H9 (cell line): Measurements from ENCODE around the gene RPS16. TPM values are rescaled to one million over a fixed set of nuclear protein-coding genes. Genes with fewer than 3 reads are reported as not detected.

Experiments used
- DNase-seq: peaks from one replicate; pipeline ENCODE4 v3.0.0-alpha.2; 2017
- H2AFZ ChIP-seq: one replicate; pipeline ENCODE4 v1.6.1; 2013; ENCODE audit warnings: mild to moderate bottlenecking, low read length, control low read depth, moderate library complexity
- H2AK5ac ChIP-seq: 2 replicates; pipeline ENCODE4 v1.6.1; 2013; ENCODE audit warnings: low read length, control low read depth, mixed read lengths; ENCODE audit not compliant: insufficient read length
- H2BK120ac ChIP-seq: one replicate; pipeline ENCODE4 v1.6.1; 2013; ENCODE audit warnings: low read depth, mild to moderate bottlenecking, low read length, control low read depth, inconsistent platforms; ENCODE audit not compliant: poor library complexity, severe bottlenecking
- H2BK12ac ChIP-seq: 2 replicates; pipeline ENCODE4 v1.6.1; 2013; ENCODE audit warnings: low read length, control low read depth, mixed read lengths, low read depth; ENCODE audit not compliant: insufficient read length
- H2BK15ac ChIP-seq: 2 replicates; pipeline ENCODE4 v1.6.1; 2013; ENCODE audit warnings: low read depth, low read length, control low read depth
- H2BK20ac ChIP-seq: one replicate; pipeline ENCODE4 v1.6.1; 2013; ENCODE audit warnings: low read depth, mild to moderate bottlenecking, low read length, control low read depth, inconsistent platforms; ENCODE audit not compliant: poor library complexity, severe bottlenecking
- H2BK5ac ChIP-seq: 2 replicates; pipeline ENCODE4 v1.6.1; 2013; ENCODE audit warnings: low read length, control low read depth, mixed read lengths; ENCODE audit not compliant: insufficient read length
- H3K14ac ChIP-seq: 2 replicates; pipeline ENCODE4 v1.6.1; 2013; ENCODE audit warnings: low read length, control low read depth; ENCODE audit not compliant: insufficient read depth
- H3K18ac ChIP-seq: 2 replicates; pipeline ENCODE4 v1.6.1; 2013; ENCODE audit warnings: low read depth, mild to moderate bottlenecking, mixed read lengths, low read length, control low read depth; ENCODE audit not compliant: insufficient read length
- H3K23ac ChIP-seq: 2 replicates; pipeline ENCODE4 v1.6.1; 2013; ENCODE audit warnings: low read length, control low read depth, mixed read lengths, low read depth; ENCODE audit not compliant: insufficient read length
- H3K23me2 ChIP-seq: 2 replicates; pipeline ENCODE4 v1.6.1; 2013; ENCODE audit warnings: low read depth, mild to moderate bottlenecking, mixed read lengths, low read length, control low read depth; ENCODE audit not compliant: insufficient read length, poor library complexity, severe bottlenecking
- H3K27ac ChIP-seq: 2 replicates; pipeline ENCODE4 v1.5.1; 2013; ENCODE audit warnings: low read length, control low read depth, mixed read lengths, low read depth; ENCODE audit not compliant: insufficient read length
- H3K27me3 ChIP-seq: 2 replicates; pipeline ENCODE4 v1.6.1; 2013; ENCODE audit warnings: low read length, control low read depth, inconsistent platforms; ENCODE audit not compliant: insufficient read depth
- H3K4ac ChIP-seq: 2 replicates; pipeline ENCODE4 v1.6.1; 2013; ENCODE audit warnings: low read depth, mild to moderate bottlenecking, control low read depth, inconsistent platforms, low read length, moderate library complexity
- H3K4me1 ChIP-seq: 2 replicates; pipeline ENCODE4 v1.6.1; 2013; ENCODE audit warnings: low read length, control low read depth, inconsistent platforms; ENCODE audit not compliant: insufficient read depth
- H3K4me2 ChIP-seq: 2 replicates; pipeline ENCODE4 v1.6.1; 2013; ENCODE audit warnings: low read length, control low read depth, mixed read lengths; ENCODE audit not compliant: insufficient read length, insufficient read depth
- H3K56ac ChIP-seq: 2 replicates; pipeline ENCODE4 v1.6.1; 2013; ENCODE audit warnings: low read depth, mild to moderate bottlenecking, mixed read lengths, low read length, control low read depth; ENCODE audit not compliant: insufficient read length
- H3K79me1 ChIP-seq: 2 replicates; pipeline ENCODE4 v1.6.1; 2013; ENCODE audit warnings: low read depth, mild to moderate bottlenecking, moderate library complexity, low read length, control low read depth, inconsistent platforms; ENCODE audit not compliant: insufficient read depth, poor library complexity, severe bottlenecking
- H3K79me2 ChIP-seq: 2 replicates; pipeline ENCODE4 v1.6.1; 2013; ENCODE audit warnings: low read length, control low read depth, inconsistent platforms; ENCODE audit not compliant: insufficient read depth
- H3K9ac ChIP-seq: 2 replicates; pipeline ENCODE4 v1.6.1; 2013; ENCODE audit warnings: low read length, control low read depth, mixed read lengths; ENCODE audit not compliant: insufficient read length; ENCODE audit errors: extremely low read depth
- H3K9me3 ChIP-seq: one replicate; pipeline ENCODE4 v1.6.1; 2013; ENCODE audit warnings: low read depth, low read length, inconsistent platforms; ENCODE audit not compliant: control insufficient read depth
- H3T11ph ChIP-seq: one replicate; pipeline ENCODE4 v1.6.1; 2013; ENCODE audit warnings: mild to moderate bottlenecking, low read length, control low read depth, inconsistent platforms
- H4K20me1 ChIP-seq: one replicate; pipeline ENCODE4 v1.6.1; 2013; ENCODE audit not compliant: control insufficient read depth, insufficient read length, insufficient read depth
- H4K5ac ChIP-seq: 2 replicates; pipeline ENCODE4 v1.6.1; 2013; ENCODE audit warnings: low read depth, mild to moderate bottlenecking, mixed read lengths, low read length, control low read depth; ENCODE audit not compliant: insufficient read length
- H4K8ac ChIP-seq: replicated peaks from 2 replicates; pipeline ENCODE4 v1.6.1; 2013; ENCODE audit warnings: low read length, control low read depth, mixed read lengths, low read depth; ENCODE audit not compliant: insufficient read length
- H4K91ac ChIP-seq: 2 replicates; pipeline ENCODE4 v1.6.1; 2013; ENCODE audit warnings: low read depth, mild to moderate bottlenecking, moderate library complexity, mixed read lengths, low read length, control low read depth; ENCODE audit not compliant: insufficient read length
- H3K27ac Mint-ChIP-seq, 3 experiments: 2 replicates in 2 of 3; 3 replicates in 1 of 3; pipeline ENCODE4 v1.8.0; 2020 to 2021; ENCODE audit warnings: mixed read lengths in 3 of 3, mild to moderate bottlenecking in 1 of 3, moderate library complexity in 1 of 3
- H3K27me3 Mint-ChIP-seq: 2 replicates; pipeline ENCODE4 v1.8.0; 2021; ENCODE audit warnings: low read depth, mild to moderate bottlenecking, moderate library complexity, mixed read lengths
- H3K36me3 Mint-ChIP-seq, 3 experiments: 2 replicates in 2 of 3; 3 replicates in 1 of 3; pipeline ENCODE4 v1.8.0; 2020 to 2021; ENCODE audit warnings: low read depth in 3 of 3, mixed read lengths in 3 of 3; ENCODE audit not compliant: insufficient read depth in 1 of 3
- H3K4me1 Mint-ChIP-seq, 2 experiments: 2 replicates each; pipeline ENCODE4 v1.8.0; 2020; ENCODE audit warnings: mixed read lengths in 2 of 2
- H3K4me3 Mint-ChIP-seq, 2 experiments: 2 replicates in 1 of 2; 3 replicates in 1 of 2; pipeline ENCODE4 v1.8.0; 2020 to 2021; ENCODE audit warnings: mild to moderate bottlenecking in 2 of 2, mixed read lengths in 2 of 2, moderate library complexity in 1 of 2
- H3K9me3 Mint-ChIP-seq, 2 experiments: 2 replicates in 1 of 2; 3 replicates in 1 of 2; pipeline ENCODE4 v1.8.0; 2020; ENCODE audit warnings: mild to moderate bottlenecking in 2 of 2, mixed read lengths in 2 of 2, moderate library complexity in 1 of 2
- WGBS: extraction: QIAGEN DNeasy Blood & Tissue Kit; methylation state at CpG from one replicate; pipeline ENCODE4 v1.1.7; 2013; ENCODE audit warnings: missing lambda C conversion rate, low lambda C conversion rate, mixed read lengths; ENCODE audit not compliant: insufficient read length; ENCODE audit errors: extremely low coverage; 5-methylcytosine and 5-hydroxymethylcytosine counted together
- microRNA-seq: library from miRNA; unstranded; fragments of <30 nt; microRNA quantifications from one replicate; pipeline ENCODE4, GENCODE V29; 2020; ENCODE audit warnings: borderline microRNAs expressed
- total RNA-seq: library from RNA; stranded (reverse); gene quantifications from 2 replicates; pipeline ENCODE4 v1.2.1, GENCODE V29; 2021
- TF ChIP-seq, protein P1 (sequence below): fragments of 200-600 bp; sonication (generic); conservative IDR thresholded peaks from 3 replicates; pipeline ENCODE4 v1.8.0; 2021; ENCODE audit warnings: antibody characterized with exemption, mild to moderate bottlenecking

Gene RPS16
- total RNA-seq, 1 experiment from 2014 or later = 2,711 TPM

DNA sequence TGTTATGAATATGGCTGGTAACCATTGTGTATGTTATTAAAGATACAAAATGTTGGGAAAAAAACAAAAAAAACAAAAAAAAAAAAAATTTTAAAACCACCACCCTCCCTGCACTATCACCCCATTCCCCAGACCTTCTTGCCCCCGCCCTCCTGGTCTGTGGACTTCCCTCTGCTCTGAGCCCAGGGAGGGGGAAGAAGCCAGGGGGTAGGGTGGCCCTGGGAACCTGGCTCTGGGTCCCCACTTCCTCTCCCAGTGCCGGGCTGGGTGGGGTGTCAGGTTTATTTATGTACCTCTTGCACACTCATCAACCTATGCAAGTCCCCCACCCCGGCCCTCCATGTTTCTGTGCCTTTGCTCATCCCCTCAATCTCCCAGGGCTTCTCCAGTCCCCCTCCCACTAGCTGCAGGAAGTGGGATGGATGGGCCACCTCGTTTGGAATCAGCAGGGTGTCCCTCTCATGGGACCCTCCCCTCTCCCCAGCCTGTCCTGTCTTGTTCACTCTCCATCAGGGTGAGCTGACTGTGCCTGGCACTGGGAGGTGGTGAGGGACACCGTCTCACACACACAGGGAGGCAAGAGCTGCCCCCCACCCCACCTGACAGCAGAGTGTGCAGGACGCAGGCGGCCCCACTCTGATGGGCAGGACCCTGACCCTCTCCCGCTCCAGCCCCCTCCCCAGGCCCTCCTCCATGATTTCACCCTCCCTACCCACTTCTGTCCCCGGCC is 50.7 kb downstream of the RPS16 start:
- peaks cover 3 to 7% of the 10 kb centered on the region in 2 experiments; a peak in 3 of 4 replicates for H3K4me1 Mint-ChIP-seq
- Histone ChIP-seq H3K4ac (no peak overlapping the region), H3K18ac (no peak overlapping the region), H4K91ac (no peak overlapping the region), H3K79me2 (no peaks in the 10 kb centered on the region), H2AK5ac (no peak overlapping the region), H2BK5ac (no peak overlapping the region), H4K8ac (no peak overlapping the region), H2BK15ac (no peak overlapping the region), H2BK20ac (no peak overlapping the region), H3K27ac (no peak overlapping the region), H3K9me3 (no peaks in the 10 kb centered on the region), H3K27me3 (no peaks in the 10 kb centered on the region), H3K79me1 (no peaks in the 10 kb centered on the region), H2BK12ac (no peak overlapping the region), H3K9ac (no peak overlapping the region), H3T11ph (no peak overlapping the region), H4K5ac (no peak overlapping the region), H3K14ac (no peak overlapping the region; the same call in 1 of the 2 replicates), H4K20me1 (no peaks in the 10 kb centered on the region), H2AFZ (no peak overlapping the region), H3K4me2 (no peak overlapping the region), H3K23ac (no peak overlapping the region), H2BK120ac (no peak overlapping the region), H3K4me1 (no peaks in the 10 kb centered on the region), H3K23me2 (no peaks in the 10 kb centered on the region), H3K56ac (no peak overlapping the region)
- no peaks in the 10 kb centered on the region for H3K9me3 Mint-ChIP-seq
- peaks cover 50 to 88% (median 87%) of the 10 kb centered on the region in 3 experiments for H3K36me3 Mint-ChIP-seq
- no peaks in the 10 kb centered on the region for H3K27me3 Mint-ChIP-seq
- DNase-seq = no peak
- H3K27ac Mint-ChIP-seq = peak overlapping the region in 2 of 3 experiments; percentile 53 to 64; a peak in 3 of 7 replicates
- no CpG with 5 or more reads among the region's 9 CpGs for WGBS
- TF ChIP-seq, protein P1, sequence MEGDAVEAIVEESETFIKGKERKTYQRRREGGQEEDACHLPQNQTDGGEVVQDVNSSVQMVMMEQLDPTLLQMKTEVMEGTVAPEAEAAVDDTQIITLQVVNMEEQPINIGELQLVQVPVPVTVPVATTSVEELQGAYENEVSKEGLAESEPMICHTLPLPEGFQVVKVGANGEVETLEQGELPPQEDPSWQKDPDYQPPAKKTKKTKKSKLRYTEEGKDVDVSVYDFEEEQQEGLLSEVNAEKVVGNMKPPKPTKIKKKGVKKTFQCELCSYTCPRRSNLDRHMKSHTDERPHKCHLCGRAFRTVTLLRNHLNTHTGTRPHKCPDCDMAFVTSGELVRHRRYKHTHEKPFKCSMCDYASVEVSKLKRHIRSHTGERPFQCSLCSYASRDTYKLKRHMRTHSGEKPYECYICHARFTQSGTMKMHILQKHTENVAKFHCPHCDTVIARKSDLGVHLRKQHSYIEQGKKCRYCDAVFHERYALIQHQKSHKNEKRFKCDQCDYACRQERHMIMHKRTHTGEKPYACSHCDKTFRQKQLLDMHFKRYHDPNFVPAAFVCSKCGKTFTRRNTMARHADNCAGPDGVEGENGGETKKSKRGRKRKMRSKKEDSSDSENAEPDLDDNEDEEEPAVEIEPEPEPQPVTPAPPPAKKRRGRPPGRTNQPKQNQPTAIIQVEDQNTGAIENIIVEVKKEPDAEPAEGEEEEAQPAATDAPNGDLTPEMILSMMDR = no peak
- peak overlapping the region in 1 of 2 experiments; percentile 16; a peak in 1 of 5 replicates for H3K4me3 Mint-ChIP-seq

Small RNA genes within 50 kb of the gene (microRNA-seq; reads per million reads assigned to microRNA genes)
- gene MIR4530 = not detected

Other genes starting within 250 kb of the RPS16 start
- 1.9 and 2.7 TPM in 2 replicates for gene NCCRP1, start 239.0 kb downstream of the RPS16 start, total RNA-seq
- not detected in 2 replicates for gene SYCN, start 231.7 kb downstream of the RPS16 start, total RNA-seq
- gene IFNL3, start 190.9 kb downstream of the RPS16 start, total RNA-seq = not detected in 2 replicates
- not detected in 2 replicates for gene IFNL4, start 187.1 kb downstream of the RPS16 start, total RNA-seq
- gene IFNL2, start 167.6 kb downstream of the RPS16 start, total RNA-seq = not detected in 2 replicates
- not detected in 2 replicates for gene IFNL1, start 139.5 kb downstream of the RPS16 start, total RNA-seq
- gene LRFN1, start 115.1 kb downstream of the RPS16 start, total RNA-seq = 4.2 and 4.5 TPM in 2 replicates
- 0.48 TPM in 1 of 2 replicates, not detected in the other for gene GMFG, start 99.9 kb downstream of the RPS16 start, total RNA-seq
- gene SAMD4B, start 93.5 kb downstream of the RPS16 start, total RNA-seq = 134 and 135 TPM in 2 replicates
- gene PAF1, start 44.8 kb downstream of the RPS16 start, total RNA-seq = 34.9 and 38.0 TPM in 2 replicates
- 48.3 and 49.2 TPM in 2 replicates for gene MED29, start 44.6 kb downstream of the RPS16 start, total RNA-seq
- 14.6 and 15.4 TPM in 2 replicates for gene ZFP36, start 29.1 kb downstream of the RPS16 start, total RNA-seq
- gene PLEKHG2, start 23.3 kb downstream of the RPS16 start, total RNA-seq = 167 and 170 TPM in 2 replicates
- 141 and 145 TPM in 2 replicates for gene SUPT5H, start 9.6 kb upstream of the RPS16 start, total RNA-seq
- gene TIMM50, start 44.9 kb upstream of the RPS16 start, total RNA-seq = 121 and 128 TPM in 2 replicates
- 2.4 and 2.5 TPM in 2 replicates for gene DLL3, start 63.0 kb upstream of the RPS16 start, total RNA-seq
- gene SELENOV, start 79.2 kb upstream of the RPS16 start, total RNA-seq = 6.7 and 6.9 TPM in 2 replicates
- 2.1 and 2.2 TPM in 2 replicates for gene EID2B, start 96.9 kb upstream of the RPS16 start, total RNA-seq
- 18.8 and 18.9 TPM in 2 replicates for gene EID2, start 104.2 kb upstream of the RPS16 start, total RNA-seq
- not detected in 2 replicates for gene LGALS13, start 166.6 kb upstream of the RPS16 start, total RNA-seq
- not detected in 2 replicates for gene LGALS16, start 220.0 kb upstream of the RPS16 start, total RNA-seq